Upper lobe of right lung (tissue), 1 donor: ENCODE measurements around the gene ADGRV1. TPM values are rescaled to one million over a fixed set of nuclear protein-coding genes. Genes with fewer than 3 reads are reported as not detected.

Source experiments
- ATAC-seq: fragments of 200-7000 bp; cut with Tn5 transposase; one replicate; pipeline ENCODE4 v1.9.1; 2020; ENCODE audit warnings: mild to moderate bottlenecking, moderate library complexity
- DNase-seq: peaks from one replicate; pipeline ENCODE4 v3.0.0-alpha.2; 2020
- H3K27ac ChIP-seq: fragments of 200-600 bp; one replicate; pipeline ENCODE4 v1.8.0; 2022
- H3K27me3 ChIP-seq: fragments of 200-600 bp; one replicate; pipeline ENCODE4 v1.8.0; 2022; ENCODE audit warnings: mild to moderate bottlenecking
- H3K36me3 ChIP-seq: fragments of 200-600 bp; one replicate; pipeline ENCODE4 v1.8.0; 2022
- H3K4me1 ChIP-seq: fragments of 200-600 bp; one replicate; pipeline ENCODE4 v1.8.0; 2022
- H3K4me3 ChIP-seq: fragments of 200-600 bp; one replicate; pipeline ENCODE4 v1.8.0; 2022; ENCODE audit warnings: mild to moderate bottlenecking
- H3K9me3 ChIP-seq: fragments of 200-600 bp; one replicate; pipeline ENCODE4 v1.8.0; 2022
- intact Hi-C: fragments of 100-400 bp; cut with DNase I; formaldehyde crosslinking; loops from one replicate; pipeline ENCODE4 v1.11.0; 2022
- total RNA-seq: library from RNA; stranded (reverse); fragmentation: NEBNext Ultra II Directional; extraction: Animal tissue kit (Norgen Biotek cat#: 25700); gene quantifications from one replicate; pipeline ENCODE4 v1.2.1, GENCODE V29; 2021
- TF ChIP-seq, protein P1 (sequence below): fragments of 200-600 bp; IDR thresholded peaks from one replicate; pipeline ENCODE4 v1.8.0; 2022; ENCODE audit warnings: antibody characterized with exemption
- donor health status: DM: no; HTN: yes; CAD: no; lungs with severe emphysema.

ADGRV1 gene
- total RNA-seq, 1 donor from 2014 or later: 47.1 TPM

GRCh38 chr5:90626493-90626892, 67.9 kb downstream of the ADGRV1 start:
- ATAC-seq: no peak

GRCh38 chr5:90628492-90628891, 69.9 kb downstream of the ADGRV1 start:
- TF ChIP-seq, protein P1, sequence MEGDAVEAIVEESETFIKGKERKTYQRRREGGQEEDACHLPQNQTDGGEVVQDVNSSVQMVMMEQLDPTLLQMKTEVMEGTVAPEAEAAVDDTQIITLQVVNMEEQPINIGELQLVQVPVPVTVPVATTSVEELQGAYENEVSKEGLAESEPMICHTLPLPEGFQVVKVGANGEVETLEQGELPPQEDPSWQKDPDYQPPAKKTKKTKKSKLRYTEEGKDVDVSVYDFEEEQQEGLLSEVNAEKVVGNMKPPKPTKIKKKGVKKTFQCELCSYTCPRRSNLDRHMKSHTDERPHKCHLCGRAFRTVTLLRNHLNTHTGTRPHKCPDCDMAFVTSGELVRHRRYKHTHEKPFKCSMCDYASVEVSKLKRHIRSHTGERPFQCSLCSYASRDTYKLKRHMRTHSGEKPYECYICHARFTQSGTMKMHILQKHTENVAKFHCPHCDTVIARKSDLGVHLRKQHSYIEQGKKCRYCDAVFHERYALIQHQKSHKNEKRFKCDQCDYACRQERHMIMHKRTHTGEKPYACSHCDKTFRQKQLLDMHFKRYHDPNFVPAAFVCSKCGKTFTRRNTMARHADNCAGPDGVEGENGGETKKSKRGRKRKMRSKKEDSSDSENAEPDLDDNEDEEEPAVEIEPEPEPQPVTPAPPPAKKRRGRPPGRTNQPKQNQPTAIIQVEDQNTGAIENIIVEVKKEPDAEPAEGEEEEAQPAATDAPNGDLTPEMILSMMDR: no peak
- H3K9me3 ChIP-seq: no peaks in the 10 kb centered on the region
- no peak for DNase-seq

More at GRCh38 chr5:90626493-90626892, 67.9 kb downstream of the ADGRV1 start:
- DNase-seq: no peak
- no peak overlapping the region for H3K27ac ChIP-seq
- no peaks in the 10 kb centered on the region for H3K9me3 ChIP-seq
- intact Hi-C loops: no loop called here
- H3K36me3 ChIP-seq: no peaks in the 10 kb centered on the region
- no peaks in the 10 kb centered on the region for H3K27me3 ChIP-seq
- H3K4me1 ChIP-seq: no peaks in the 10 kb centered on the region
- TF ChIP-seq, protein P1: no peak
- H3K4me3 ChIP-seq: no peak overlapping the region

GRCh38 chr5:90632791-90633190, 74.2 kb downstream of the ADGRV1 start:
- Histone ChIP-seq H3K27me3 (no peaks in the 10 kb centered on the region), H3K36me3 (no peaks in the 10 kb centered on the region), H3K4me1 (no peaks in the 10 kb centered on the region), H3K27ac (no peak overlapping the region), H3K4me3 (no peak overlapping the region), H3K9me3 (no peaks in the 10 kb centered on the region)
- ATAC-seq: no peak
- TF ChIP-seq, protein P1: no peak
- intact Hi-C loops: no loop called here
- DNase-seq: no peak

More at GRCh38 chr5:90628492-90628891, 69.9 kb downstream of the ADGRV1 start:
- intact Hi-C loops: no loop called here
- H3K4me3 ChIP-seq: no peak overlapping the region
- no peaks in the 10 kb centered on the region for H3K27me3 ChIP-seq
- no peak for ATAC-seq
- no peaks in the 10 kb centered on the region for H3K4me1 ChIP-seq
- H3K27ac ChIP-seq: no peak overlapping the region
- no peaks in the 10 kb centered on the region for H3K36me3 ChIP-seq

- Histone ChIP-seq H3K36me3 (no peaks in the 10 kb centered on the region), H3K27ac (no peak overlapping the region), H3K9me3 (no peaks in the 10 kb centered on the region), H3K27me3 (no peaks in the 10 kb centered on the region), H3K4me3 (no peak overlapping the region), H3K4me1 (no peaks in the 10 kb centered on the region)
- TF ChIP-seq, protein P1: no peak
- intact Hi-C loops: no loop called here
- no peak for ATAC-seq
- no peak for DNase-seq
Observed at GRCh38 chr5:90636948-90637347, 78.4 kb downstream of the ADGRV1 start.

- TF ChIP-seq, protein P1: no peak
- Histone ChIP-seq H3K4me1 (no peaks in the 10 kb centered on the region), H3K9me3 (no peaks in the 10 kb centered on the region), H3K27ac (no peak overlapping the region), H3K36me3 (no peaks in the 10 kb centered on the region), H3K4me3 (no peak overlapping the region), H3K27me3 (no peaks in the 10 kb centered on the region)
- intact Hi-C loops: no loop called here
- DNase-seq (no peak), ATAC-seq (no peak)
Observed at GRCh38 chr5:90637731-90638130, 79.1 kb downstream of the ADGRV1 start.

DNA sequence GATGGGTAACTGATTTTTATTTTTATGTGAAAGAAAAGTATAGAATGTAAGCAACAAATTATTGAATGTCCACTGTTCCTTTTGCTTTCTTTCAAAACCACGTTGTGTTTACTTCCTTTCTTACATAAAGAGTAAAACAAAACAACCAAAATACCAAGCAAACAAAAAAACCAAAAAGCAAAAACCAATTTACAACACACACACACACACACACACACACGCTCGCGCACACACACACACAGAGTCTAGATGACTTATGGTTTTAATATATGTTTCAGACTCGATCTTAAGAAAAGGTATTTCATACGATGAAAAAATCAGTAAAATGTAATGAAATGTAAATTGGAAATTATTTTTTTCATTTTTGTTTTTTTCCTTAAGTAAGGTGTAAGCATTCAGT, 80.3 kb downstream of the ADGRV1 start:
- intact Hi-C loops: no loop called here
- Histone ChIP-seq H3K4me3 (no peak overlapping the region), H3K9me3 (no peaks in the 10 kb centered on the region), H3K4me1 (no peaks in the 10 kb centered on the region), H3K36me3 (no peaks in the 10 kb centered on the region), H3K27ac (no peak overlapping the region), H3K27me3 (no peaks in the 10 kb centered on the region)
- TF ChIP-seq, protein P1: no peak
- ATAC-seq (no peak), DNase-seq (no peak)
